Muscle of back (tissue), 11 donors: ENCODE measurements around the gene LRRC1. TPM values are rescaled to one million over a fixed set of nuclear protein-coding genes. Genes with fewer than 3 reads are reported as not detected.

Experiments
- DNase-seq, 3 donors: peaks; one replicate each; pipeline versions ENCODE4 v3.0.0 to v3.0.0-alpha.2; 2013
- polyA plus RNA-seq, 10 donors: library from polyadenylated mRNA; unstranded; fragments of 120-200 nt; gene quantifications; one replicate each; pipeline ENCODE4 v1.2.1, GENCODE V29; 2013; ENCODE audit not compliant: insufficient read length in 10 of 10

LRRC1 gene
- polyA plus RNA-seq, 10 donors = 6.3 to 11.2 (median 8.1) TPM

DNA sequence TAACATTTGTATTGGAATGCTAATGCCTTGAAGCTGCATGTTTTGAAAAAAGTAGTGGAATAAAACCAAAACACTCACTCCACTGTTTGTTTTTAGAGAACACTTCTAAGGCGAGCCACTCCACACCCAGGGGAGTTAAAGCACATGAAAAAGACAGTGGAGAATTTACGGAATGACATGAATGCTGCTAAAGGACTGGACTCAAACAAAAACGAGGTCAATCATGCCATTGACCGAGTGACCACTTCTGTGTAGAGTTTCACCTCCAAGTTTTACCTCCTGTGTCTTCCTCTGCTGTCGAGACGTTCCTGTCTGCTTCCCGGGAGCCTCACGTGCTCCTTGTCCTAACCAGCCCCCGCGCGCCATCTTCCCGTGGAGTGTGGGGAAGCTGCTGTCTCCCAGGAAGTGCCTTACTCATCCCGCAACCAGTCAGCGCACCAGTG is 127.8 kb downstream of the LRRC1 start:
- no peak for DNase-seq

DNA sequence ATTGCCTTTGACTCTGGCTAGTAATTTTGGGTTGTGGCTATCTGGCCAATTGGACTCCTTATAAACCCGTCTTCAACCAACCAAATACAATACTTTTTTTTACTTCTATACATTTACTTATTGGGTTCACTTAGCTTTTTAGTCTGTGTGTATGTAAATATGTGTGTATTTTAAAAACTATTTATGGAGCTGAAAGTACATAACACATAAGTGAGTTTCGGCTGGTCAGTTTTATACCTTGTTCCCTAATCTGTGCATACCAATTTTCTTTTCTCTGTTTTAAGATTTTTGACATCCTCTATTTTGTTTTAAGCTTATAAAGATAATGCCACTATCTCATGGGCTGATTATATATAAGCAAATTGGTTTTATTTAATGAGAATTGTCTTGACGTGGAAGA is 129.5 kb downstream of the LRRC1 start:
- no peak for DNase-seq

DNA sequence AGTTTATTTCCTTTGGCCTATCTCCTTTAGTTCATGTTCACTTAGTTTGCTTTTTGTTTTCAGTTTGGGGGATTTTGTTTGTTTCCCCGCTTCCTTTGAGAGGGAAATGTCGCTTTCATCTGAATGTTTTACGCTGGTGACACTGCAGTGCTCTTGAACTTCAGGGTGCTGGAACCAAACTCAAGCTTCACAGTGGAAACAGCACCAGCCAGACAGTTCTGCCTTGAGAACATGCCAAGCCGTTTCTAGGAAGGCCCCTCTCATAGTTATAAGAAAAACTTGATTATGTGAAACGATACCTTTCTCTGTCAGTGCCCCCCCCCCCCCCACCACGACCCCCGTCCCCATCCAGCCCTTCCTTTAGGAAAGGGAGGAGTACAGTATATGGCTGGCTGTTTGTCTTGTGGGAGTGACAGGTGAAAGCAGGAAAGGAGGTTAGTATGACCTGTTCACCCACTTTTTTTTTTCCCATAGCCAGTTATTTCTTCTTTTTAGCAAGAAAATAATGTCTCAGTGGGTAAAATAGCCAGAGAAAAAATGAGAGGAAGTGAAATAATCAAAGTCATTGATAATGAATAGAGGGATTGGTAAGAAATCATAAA is 130.1 kb downstream of the LRRC1 start:
- no peak for DNase-seq

DNA sequence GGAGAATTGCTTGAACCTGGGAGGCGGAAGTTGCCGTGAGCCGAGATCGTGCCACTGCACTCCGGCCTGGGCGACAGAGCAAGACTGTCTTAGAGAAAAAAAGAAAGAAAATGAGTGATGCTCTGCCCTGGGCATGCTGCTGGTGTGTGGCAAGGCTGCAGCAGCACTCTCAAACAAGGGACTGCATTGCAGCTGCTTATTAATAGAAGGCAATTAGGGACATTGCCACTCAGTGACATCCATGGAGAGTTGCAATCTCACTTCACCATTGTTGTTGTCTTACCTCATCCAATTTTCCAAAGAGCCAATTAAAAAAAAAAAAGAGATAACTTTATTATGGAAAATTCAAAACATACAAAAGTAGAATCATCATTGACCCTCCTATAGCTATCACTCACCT is 131.1 kb downstream of the LRRC1 start:
- no peak for DNase-seq

DNA sequence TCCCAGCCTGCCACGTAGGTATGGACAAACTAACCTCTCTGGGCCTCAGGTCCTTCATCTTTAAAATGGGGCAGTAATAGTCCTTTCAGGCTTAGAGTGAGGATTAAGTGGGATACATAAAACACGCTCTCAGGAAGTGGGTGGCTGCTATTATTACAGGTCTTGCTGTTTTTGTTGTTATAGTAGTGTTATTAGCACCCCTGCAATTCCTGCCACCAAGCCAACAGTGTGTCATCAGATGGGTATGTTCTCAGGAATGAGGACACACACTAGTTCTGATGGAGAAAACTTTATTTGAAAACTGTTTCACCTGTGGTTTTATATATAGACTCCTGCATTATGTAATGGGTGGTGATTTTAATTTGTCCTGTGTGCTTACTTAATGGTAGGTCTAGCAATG is 131.7 kb downstream of the LRRC1 start:
- DNase-seq = peak in 1 of 3 donors; percentile 6

DNA sequence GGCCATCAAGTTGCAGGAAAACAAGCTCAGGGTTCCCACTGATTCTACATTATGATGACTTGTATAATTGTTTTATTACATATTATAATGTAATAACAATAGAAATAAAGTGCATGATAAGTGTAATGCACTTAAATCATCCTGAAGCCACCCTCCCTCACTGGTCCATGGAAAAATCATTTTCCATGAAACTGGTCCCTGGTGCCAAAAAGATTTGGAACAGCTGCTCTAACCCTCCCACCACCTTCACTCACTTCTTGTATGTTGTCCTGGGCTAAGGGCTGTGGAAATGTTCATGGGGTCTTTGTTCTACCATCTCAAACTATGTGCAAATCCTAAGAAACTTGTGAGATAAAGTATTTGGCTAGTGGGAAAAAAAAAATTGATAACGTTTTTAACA is 133.8 kb downstream of the LRRC1 start:
- no peak for DNase-seq

DNA sequence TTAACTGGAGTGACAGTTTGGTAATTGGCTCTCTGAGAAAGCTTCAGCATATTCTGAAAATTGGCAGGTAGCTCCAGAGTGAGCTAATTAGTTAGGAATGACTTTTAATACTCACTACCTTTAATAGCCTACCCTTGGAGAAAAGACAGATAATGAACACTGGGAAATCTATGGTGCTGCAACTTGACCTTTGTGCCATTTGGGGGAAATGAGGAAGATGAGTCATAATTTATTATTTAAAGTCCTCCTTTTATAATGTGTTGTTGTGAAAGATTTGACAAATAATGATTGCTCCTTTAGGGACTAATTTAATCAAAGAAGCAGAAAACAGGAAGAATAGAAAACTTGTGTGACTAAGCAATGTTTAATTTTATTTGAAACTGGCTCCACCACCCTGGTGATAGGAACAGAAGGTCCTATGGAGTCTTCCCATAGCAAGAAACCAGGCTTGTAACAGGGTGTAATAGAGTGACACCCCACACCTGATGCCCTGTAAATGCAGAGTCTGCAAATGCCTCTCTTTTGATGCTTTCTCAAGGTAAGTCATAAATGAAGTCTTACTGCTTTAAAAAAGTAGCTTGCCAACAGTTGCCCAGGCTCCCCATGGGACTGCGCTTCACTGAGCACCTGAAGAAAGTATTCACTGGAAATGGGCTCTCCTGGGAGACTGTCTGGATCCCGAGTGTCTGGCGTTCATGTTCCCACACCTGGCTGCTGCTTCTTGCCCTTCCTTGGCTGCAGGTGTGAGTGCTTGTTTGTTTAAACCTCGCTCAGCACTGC is 134.4 kb downstream of the LRRC1 start:
- DNase-seq = no peak

DNA sequence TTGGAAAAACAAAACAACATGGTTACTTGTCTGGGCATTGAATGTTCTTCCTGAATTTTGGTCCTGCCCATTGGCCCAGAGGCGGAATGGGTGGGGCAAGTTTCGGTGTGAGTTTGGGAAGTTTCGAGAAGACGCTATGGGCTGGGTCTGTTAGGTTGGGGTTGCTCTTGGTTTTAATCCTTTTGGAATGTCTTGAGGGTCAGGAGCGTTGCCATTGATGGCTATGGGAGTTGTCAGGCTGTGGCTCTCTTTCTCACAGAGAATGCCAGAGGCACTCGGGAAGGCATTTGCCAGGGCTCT is 135.0 kb downstream of the LRRC1 start:
- no peak for DNase-seq

DNA sequence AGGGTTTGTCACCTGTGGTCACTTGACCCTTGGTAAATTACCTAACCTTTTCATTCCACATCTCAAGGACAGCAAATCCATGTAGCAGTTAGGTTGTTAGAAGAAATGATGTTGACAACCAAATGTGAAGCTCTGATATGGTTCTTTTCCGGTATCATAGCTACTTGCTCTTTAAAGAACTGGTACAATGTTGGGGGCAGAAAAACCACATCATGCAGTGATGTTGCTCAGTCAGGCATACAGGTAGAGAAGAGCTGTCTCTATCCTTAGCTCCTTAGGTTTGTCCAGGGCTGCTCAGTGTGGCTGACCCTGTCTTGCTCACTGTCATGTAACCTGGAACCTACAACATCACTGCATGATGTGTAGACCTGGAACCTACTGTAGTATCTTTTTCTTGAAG is 135.5 kb downstream of the LRRC1 start:
- no peak for DNase-seq

DNA sequence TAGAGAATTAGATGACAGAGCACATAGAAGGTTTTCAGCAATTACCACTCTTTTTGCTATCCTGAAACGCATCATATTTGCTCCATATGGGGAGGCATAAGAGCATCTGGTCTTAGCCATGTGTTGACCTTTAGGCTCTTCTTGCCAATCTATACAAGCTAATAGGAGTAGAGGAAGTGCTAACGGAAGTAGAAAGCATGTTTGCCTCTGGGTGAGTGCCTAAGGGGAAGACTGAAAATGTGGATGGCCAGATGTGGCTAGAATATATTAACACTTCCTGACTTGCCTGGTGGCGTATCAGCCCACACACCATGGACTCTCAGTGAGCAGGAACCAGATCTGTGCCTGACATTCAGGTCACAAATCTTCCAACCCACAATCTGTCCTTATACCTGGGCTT is 136.3 kb downstream of the LRRC1 start:
- DNase-seq = no peak

DNA sequence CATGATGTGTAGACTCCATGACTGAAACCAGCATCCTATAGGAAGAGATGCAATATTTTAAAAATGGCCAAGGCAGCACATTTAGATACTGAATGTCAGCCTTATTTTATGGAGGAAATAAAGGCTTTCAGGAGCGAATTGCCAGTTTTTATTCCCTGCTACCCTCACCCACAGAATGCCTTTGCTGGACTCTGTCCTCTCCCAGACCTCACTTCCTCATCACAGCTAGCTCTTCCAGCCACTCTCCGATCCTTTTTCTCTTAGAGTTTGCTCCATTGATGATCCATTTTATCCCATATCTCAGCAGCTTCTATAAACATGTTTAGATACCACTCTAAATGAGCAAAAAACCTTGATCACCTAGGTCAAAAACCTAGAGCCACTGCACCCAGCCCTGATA is 137.7 kb downstream of the LRRC1 start:
- DNase-seq = no peak

DNA sequence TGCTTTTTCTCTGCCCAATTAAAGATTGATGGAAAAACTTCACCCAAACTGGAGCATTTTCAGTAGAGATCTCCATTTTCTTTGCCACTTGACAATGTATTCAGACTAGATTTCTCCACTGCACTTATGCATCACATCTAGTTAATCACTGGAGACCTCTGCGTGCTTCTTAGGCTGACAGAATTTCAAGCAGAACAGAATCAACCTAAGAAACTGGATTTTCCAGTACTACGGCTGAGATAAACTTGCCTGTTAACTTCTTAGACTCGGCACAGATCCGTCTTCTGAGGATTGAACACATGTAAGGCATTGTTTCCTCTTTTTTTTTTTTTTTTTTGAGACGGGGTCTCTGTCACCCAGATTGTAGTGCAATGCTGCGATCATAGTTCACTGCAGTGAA is 139.2 kb downstream of the LRRC1 start:
- no peak for DNase-seq

DNA sequence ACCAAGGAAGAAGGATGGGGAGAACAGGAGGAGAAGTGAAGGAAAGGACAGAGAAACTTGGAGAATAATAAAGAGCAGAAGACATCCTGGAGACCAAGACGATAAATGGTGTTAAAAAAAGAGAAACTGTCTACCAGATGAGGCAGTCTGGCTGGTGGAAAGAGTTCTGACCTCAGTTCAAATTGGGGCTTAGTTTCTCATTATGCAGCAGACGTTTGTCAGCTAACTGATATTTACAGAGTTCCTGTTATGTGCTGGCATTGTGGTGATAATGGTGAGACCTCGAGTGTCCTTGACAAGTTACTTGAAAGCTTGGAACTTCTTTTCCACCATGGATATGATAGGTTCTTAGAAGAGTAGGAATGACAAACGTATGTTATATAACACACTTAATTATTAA is 142.7 kb downstream of the LRRC1 start:
- no peak for DNase-seq

DNA sequence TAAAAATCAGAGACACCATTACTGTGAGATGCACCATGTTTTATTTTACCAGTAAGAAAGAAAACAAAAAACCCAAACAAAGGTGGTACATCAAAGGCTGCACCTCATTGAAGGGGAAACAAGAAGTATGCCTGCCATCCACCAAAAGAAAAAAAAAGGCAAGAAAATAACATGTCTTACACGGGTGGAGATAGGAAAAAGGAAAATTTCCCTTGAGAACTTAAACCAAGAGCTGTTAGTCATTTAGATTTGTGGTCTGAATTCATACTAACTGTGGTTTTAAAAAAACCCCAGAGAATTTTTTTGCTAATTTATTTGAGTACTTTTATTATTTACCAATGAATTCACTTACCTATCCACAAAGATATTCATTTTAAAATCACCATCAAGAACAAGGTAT is 144.0 kb downstream of the LRRC1 start:
- no peak for DNase-seq

DNA sequence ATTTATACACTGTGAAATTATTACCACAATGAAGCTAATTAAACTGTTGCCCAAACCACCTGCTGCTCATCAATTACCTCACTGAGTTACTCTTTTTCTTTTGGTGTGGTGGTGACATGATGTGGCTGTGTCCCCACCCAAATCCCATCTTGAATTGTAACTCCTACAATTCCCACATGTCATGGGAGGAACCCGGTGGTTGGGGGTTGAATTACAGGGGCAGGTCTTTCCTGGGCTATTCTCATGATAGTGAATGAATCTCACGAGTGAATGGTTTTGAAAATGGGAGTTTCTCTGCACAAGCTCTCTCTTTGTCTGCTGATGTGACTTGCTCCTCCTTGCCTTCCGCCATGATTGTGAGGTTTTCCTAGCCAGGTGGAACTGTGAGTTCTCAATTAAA is 145.0 kb downstream of the LRRC1 start:
- no peak for DNase-seq

DNA sequence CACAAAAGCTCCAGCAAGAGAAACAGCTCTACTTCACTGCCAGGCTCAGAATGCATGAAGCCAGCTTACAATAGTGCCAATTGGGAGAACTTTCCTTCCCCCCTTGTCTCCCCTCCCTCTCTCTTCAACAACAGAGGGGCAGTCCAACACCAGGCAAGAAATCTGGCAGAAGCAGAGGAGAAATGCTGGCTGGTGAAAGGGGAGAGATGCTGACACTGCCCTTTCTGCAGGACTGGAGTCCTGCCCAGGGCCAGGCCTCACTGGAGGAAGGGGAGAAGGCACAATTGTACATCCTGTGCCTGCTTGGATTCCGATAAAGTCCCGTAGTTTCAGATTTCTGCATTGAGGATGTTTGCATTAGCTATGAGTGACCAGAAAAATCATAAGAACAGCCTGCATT is 148.6 kb downstream of the LRRC1 start:
- peak in 2 of 3 donors; percentile 45 to 60 for DNase-seq

DNA sequence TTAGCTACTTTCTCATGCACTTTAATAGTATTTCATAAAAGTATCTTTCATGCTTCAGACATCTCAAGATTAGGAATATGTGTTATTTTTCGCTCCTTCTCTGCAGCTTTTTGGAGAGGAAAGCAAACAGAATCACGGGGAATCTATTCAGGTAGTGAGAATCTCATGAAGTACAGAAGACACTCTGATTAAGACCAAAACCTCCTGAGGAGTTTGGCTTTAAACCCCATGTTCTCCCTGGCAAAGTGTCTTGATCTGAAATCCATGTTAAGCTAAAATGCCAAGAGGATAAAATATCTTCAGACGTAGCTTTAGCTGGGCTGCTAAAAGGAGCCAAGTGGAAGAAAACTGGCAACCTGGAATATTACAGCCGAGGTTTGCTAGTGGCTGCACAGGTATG is 149.3 kb downstream of the LRRC1 start:
- DNase-seq = peak in 1 of 3 donors; percentile 20

DNA sequence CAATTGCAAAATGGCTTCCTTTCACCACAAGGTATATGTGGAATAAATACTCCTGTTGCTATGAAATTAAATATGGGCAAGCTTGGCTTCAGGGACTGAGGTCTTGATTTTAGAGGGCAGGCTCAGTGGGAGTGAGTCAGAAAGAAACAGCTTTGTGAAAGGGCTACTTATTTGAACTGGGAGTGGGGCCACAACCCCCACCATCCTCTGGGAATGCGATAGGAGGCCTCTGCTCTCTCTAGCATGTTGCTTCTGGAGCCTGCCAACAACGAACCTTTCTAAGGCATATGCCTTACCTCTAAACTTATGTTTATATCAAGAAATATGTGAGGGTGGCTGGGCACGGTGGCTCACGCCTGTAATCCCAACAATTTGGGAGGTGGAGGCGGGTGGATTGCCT is 149.7 kb downstream of the LRRC1 start:
- DNase-seq = no peak

DNA sequence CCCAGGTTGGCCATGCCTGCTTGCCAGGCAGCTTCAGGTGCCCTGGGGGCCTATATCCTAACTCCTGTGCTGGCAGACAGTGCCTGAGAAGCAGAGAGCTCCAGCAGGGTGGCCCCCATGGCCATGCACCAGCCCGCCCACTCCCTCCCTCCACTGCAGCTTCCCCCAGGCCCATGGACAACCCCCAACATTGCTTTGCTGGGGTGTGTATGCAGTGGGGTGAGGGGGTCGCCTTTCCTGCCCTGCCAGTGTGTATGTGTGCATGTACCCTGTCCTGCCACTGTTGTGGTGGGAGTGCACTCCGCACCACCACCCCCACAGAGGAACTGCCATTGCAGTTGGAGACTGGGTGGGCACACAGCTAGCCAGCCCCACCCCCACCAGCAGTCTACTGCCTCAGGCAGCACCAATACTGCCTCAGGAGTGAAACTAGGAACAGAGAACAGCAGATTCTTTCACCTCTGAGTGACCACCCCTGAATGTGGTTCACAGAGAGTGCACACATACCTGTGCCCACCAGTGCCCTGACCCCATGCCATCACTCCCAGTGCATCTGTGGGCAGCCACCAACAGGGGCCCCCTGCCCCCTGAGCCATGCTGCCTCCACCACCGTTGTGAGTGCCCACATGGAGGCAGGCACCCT is 151.1 kb downstream of the LRRC1 start:
- no peak for DNase-seq

DNA sequence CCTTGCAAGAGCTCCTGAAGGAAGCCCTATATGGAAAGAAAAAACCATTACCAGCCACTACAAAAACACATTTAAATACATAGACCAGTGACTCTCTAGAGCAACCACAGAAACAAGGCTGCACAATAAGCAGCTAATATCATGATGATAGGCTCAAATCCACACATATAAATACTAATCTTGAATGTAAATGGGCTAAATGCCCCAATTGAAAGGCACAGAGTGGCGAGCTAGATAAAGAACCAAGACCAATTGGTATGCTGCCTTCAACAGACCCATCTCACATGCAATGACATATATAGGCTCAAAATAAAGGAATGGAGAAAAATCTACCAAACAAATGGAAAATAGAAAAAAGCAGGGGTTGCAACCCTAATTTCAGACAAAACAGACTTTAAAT is 153.0 kb downstream of the LRRC1 start:
- no peak for DNase-seq

DNA sequence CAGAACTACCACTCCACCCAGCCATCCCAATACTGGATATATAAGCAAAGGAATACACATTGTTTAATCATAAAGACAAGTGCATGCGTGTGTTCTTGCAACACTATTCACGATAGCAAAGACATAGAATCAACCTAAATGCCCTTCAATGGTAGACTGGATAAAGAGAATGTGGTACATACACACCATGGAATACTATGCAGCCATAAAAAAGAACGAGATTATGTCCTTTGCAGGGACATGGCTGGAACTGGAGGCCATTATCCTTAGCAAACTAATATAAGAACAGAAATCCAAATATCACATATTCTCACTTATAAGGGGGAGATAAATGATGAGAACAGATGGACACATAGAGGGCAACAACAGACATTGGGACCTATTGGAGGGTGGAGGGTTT is 156.6 kb downstream of the LRRC1 start:
- DNase-seq = no peak

DNA sequence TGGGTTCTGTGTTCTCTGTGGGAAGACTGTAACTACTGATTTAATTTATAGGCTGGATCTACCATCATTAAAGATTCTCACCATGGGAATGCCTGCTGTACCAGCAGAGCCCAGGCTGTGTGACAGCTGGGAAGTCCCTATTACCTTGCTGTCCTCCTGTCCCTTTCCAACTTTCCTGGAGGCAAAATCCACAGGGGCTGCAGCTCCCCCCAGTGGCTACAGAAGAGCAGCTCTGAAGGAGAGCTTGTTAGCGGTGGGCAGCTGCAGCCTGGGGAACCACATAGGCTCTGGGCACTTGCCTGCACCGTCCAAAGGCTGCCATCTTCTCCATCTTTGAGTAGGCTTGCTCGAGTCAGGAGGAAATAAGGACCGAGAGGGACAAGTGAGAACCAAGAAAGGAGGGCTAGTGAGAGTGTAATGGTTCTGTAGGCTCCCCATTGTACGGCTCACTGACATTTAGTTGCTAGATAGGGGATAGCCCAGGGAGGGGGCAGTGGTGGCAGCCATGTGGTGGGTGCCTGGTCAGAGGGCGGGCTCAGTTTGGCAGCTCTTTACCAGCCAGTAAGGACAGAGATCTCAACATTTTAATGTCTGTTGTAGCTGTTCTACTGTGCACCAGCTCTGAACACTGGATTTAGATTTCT is 161.4 kb downstream of the LRRC1 start:
- peak; percentile 57 to 67 (median 65) for DNase-seq

DNA sequence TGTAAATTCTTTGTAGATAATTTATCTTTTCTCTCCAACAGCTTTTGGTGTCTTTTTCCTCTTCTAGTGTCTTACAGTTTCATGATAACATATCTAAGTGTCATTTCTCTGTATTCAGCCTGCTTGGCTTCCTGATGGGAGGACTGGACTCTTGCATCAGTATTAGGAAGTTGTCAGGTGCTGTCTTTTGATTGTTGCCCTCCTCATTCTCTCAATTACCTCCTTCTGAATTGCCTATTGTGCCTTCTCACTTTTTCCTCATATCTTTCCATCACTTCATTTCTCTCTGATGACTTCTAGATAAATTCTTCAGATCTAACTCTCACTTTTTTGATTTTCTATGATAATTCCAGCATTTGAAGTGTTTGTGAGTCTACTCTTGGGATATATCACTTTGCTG is 162.0 kb downstream of the LRRC1 start:
- no peak for DNase-seq
